Loucy (cell line): Measurements from ENCODE around the gene CCDC107.
A peak's percentile ranks its signal among the peaks of the same experiment; 100 is the strongest.

Experiments
- H2AFZ ChIP-seq: fragments of 200-600 bp; sonication (generic); 2 replicates; pipeline ENCODE4 v1.6.0; 2016; ENCODE audit warnings: antibody characterized with exemption, mild to moderate bottlenecking, low read length, moderate library complexity
- H3F3A ChIP-seq: fragments of 200-600 bp; 2 replicates; pipeline ENCODE4 v1.6.0; 2016; ENCODE audit warnings: antibody characterized with exemption, low read depth, mild to moderate bottlenecking
- H3K27me3 ChIP-seq: fragments of 200-600 bp; sonication (generic); 2 replicates; pipeline ENCODE4 v1.6.1; 2014; ENCODE audit warnings: low read length, mild to moderate bottlenecking; ENCODE audit not compliant: insufficient read depth, poor library complexity, severe bottlenecking
- H3K36me3 ChIP-seq: fragments of 200-600 bp; sonication (generic); 2 replicates; pipeline ENCODE4 v1.6.1; 2016; ENCODE audit warnings: low read length; ENCODE audit not compliant: insufficient read depth
- H3K4me1 ChIP-seq: fragments of 200-600 bp; sonication (generic); 2 replicates; pipeline ENCODE4 v1.5.1; 2014; ENCODE audit warnings: low read length, mild to moderate bottlenecking; ENCODE audit not compliant: insufficient read depth, poor library complexity, severe bottlenecking
- H3K4me2 ChIP-seq: fragments of 200-600 bp; sonication (generic); 2 replicates; pipeline ENCODE4 v1.6.0; 2014; ENCODE audit warnings: antibody characterized with exemption, low read length, low read depth, mild to moderate bottlenecking; ENCODE audit not compliant: poor library complexity, severe bottlenecking
- H3K4me3 ChIP-seq: fragments of 200-600 bp; sonication (generic); 2 replicates; pipeline ENCODE4 v1.5.1; 2014; ENCODE audit warnings: low read length, mild to moderate bottlenecking, mixed read lengths; ENCODE audit not compliant: poor library complexity, severe bottlenecking
- H3K79me2 ChIP-seq: fragments of 200-600 bp; sonication (generic); 2 replicates; pipeline ENCODE4 v1.6.1; 2014; ENCODE audit warnings: low read length; ENCODE audit not compliant: insufficient read depth
- H3K9ac ChIP-seq: fragments of 200-600 bp; sonication (generic); 2 replicates; pipeline ENCODE4 v1.6.0; 2014; ENCODE audit warnings: mild to moderate bottlenecking, low read depth, low read length, moderate library complexity; ENCODE audit not compliant: poor library complexity, severe bottlenecking
- H3K9me2 ChIP-seq: fragments of 200-600 bp; sonication (generic); replicated peaks from 2 replicates; pipeline ENCODE4 v1.6.1; 2016; ENCODE audit warnings: low read depth, low read length, mixed read lengths
- H3K9me3 ChIP-seq: fragments of 200-600 bp; sonication (generic); 2 replicates; pipeline ENCODE4 v1.6.1; 2014; ENCODE audit warnings: mild to moderate bottlenecking, antibody characterized with exemption, low read length, low read depth; ENCODE audit not compliant: insufficient read depth
- H4K20me1 ChIP-seq: fragments of 200-600 bp; sonication (generic); 2 replicates; pipeline ENCODE4 v1.6.0; 2014; ENCODE audit warnings: antibody characterized with exemption, low read length, mild to moderate bottlenecking; ENCODE audit not compliant: insufficient read depth, poor library complexity, severe bottlenecking
- CTCF ChIP-seq: fragments of 200-600 bp; sonication (generic); conservative IDR thresholded peaks from 2 replicates; pipeline ENCODE4 v1.5.1; 2014; ENCODE audit warnings: mild to moderate bottlenecking, antibody characterized with exemption, low read length
- EZH2phosphoT487 ChIP-seq: fragments of 200-600 bp; IDR thresholded peaks from 2 replicates; pipeline ENCODE4 v1.6.1; 2018; ENCODE audit warnings: antibody characterized with exemption, mild to moderate bottlenecking, moderate library complexity, borderline replicate concordance

Gene CCDC107

GRCh38 chr9:35650341-35651158 lies 7.5 kb upstream of the CCDC107 start, which contains the start of gene SIT1:
Gene SIT1, minus strand, starts transcription at chr9:35650931. Its CDS starts 78 bp downstream, at chr9:35650853.
- Histone ChIP-seq H3K4me3 (peak within 1 kb of the TSS; percentile 80), H3K4me2 (peak within 1 kb of the TSS; percentile 98), H2AFZ (peak within 1 kb of the TSS; percentile 48), H3K9ac (peak within 1 kb of the TSS; percentile 85), H3F3A (peaks cover 8% of the 10 kb centered on the region; the same call in 1 of the 2 replicates), H3K9me3 (no peaks in the 10 kb centered on the region), H4K20me1 (peaks cover 6% of the 10 kb centered on the region), H3K79me2 (peaks cover 52% of the 10 kb centered on the region), H3K9me2 (no peaks in the 10 kb centered on the region), H3K4me1 (peaks cover 44% of the 10 kb centered on the region), H3K27me3 (no peaks in the 10 kb centered on the region), H3K36me3 (no peaks in the 10 kb centered on the region)
- TF ChIP-seq CTCF (no peak), EZH2phosphoT487 (no peak)

GRCh38 chr9:35651956-35652828 lies 5.9 kb upstream of the CCDC107 start:
- Histone ChIP-seq H3K79me2 (peaks cover 50% of the 10 kb centered on the region), H3K4me3 (no peak overlapping the region), H3K9me2 (no peaks in the 10 kb centered on the region), H3F3A (peaks cover 10% of the 10 kb centered on the region; the same call in 1 of the 2 replicates), H3K4me2 (peak overlapping the region; percentile 98), H3K4me1 (peaks cover 53% of the 10 kb centered on the region), H3K9ac (no peak overlapping the region), H3K27me3 (no peaks in the 10 kb centered on the region), H3K9me3 (no peaks in the 10 kb centered on the region), H3K36me3 (no peaks in the 10 kb centered on the region), H2AFZ (no peak overlapping the region), H4K20me1 (peaks cover 6% of the 10 kb centered on the region)
- TF ChIP-seq EZH2phosphoT487 (no peak), CTCF (no peak)

- no peaks in the 10 kb centered on the region for H3K9me2 ChIP-seq
- no peaks in the 10 kb centered on the region for H3K9me3 ChIP-seq
- H3K4me3 ChIP-seq: no peak overlapping the region
- H3K4me1 ChIP-seq: peaks cover 50% of the 10 kb centered on the region
- no peak overlapping the region for H3K4me2 ChIP-seq
- no peak overlapping the region for H3K9ac ChIP-seq
- peaks cover 44% of the 10 kb centered on the region for H3K79me2 ChIP-seq
- H3F3A ChIP-seq: peaks cover 12% of the 10 kb centered on the region; the same call in 1 of the 2 replicates
- H3K36me3 ChIP-seq: no peaks in the 10 kb centered on the region
- peaks cover 3% of the 10 kb centered on the region for H4K20me1 ChIP-seq
- no peak for TF ChIP-seq EZH2phosphoT487
- TF ChIP-seq CTCF: no peak
- no peaks in the 10 kb centered on the region for H3K27me3 ChIP-seq
- H2AFZ ChIP-seq: no peak overlapping the region
These were observed 5.3 kb upstream of the CCDC107 start for GRCh38 chr9:35652829-35653209.
